GM12892 (cell line): ENCODE measurements around the gene DCK.
"Not testable (repeated sequence)": the region's sequence is repeated elsewhere in the genome, so short reads cannot be mapped to it uniquely, and the experiment has no call there.

ENCODE experiments used
- POLR2A ChIP-seq: IDR thresholded peaks from 2 replicates; pipeline ENCODE4 v1.6.1; 2011; ENCODE audit warnings: low read depth, low read length, control low read depth
- POLR2AphosphoS5 ChIP-seq: IDR thresholded peaks from 2 replicates; pipeline ENCODE4 v1.6.1; 2011; ENCODE audit warnings: low read depth, low read length, control low read depth

DNA sequence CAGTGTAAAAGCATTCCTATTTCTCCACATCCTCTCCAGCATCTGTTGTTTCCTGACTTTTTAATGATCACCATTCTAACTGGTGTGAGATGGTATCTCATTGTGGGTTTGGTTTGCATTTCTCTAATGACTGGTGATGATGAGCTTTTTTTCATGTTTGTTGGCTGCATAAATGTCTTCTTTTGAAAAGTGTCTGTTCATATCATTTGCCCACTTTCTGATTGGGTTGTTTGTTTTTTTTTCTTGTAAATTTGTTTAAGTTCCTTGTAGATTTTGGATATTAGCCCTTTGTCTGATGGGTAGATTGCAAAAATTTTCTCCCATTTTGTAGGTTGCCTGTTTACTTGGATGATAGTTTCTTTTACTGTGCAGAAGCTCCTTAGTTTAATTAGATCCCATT, 6.2 kb downstream of the DCK start:
- not testable (repeated sequence) for TF ChIP-seq POLR2A, POLR2AphosphoS5
